Uterus (tissue), 4 donors: ENCODE measurements around the gene MADD. TPM values are rescaled to one million over a fixed set of nuclear protein-coding genes. Genes with fewer than 3 reads are reported as not detected.

Experiments used
- DNase-seq, 2 donors: peaks; one replicate each; pipeline ENCODE4 v3.0.0-alpha.2; 2019 to 2020
- H3K27ac ChIP-seq, 2 donors: fragments of 200-600 bp; sonication (generic); 1 replicate in 1 of 2; 2 replicates in 1 of 2; pipeline ENCODE4 v1.5.1; 2016 to 2018
- H3K27me3 ChIP-seq, 2 donors: fragments of 200-600 bp; sonication (generic); one replicate each; pipeline ENCODE4 v1.5.1; 2018 to 2019; ENCODE audit warnings: control low read depth in 1 of 2
- H3K36me3 ChIP-seq, 2 donors: fragments of 200-600 bp; sonication (generic); one replicate each; pipeline ENCODE4 v1.5.1; 2019; ENCODE audit warnings: control low read depth in 1 of 2
- H3K4me1 ChIP-seq, 2 donors: fragments of 200-600 bp; sonication (generic); one replicate each; pipeline ENCODE4 v1.5.1; 2018 to 2019; ENCODE audit warnings: control low read depth in 1 of 2
- H3K4me3 ChIP-seq, 2 donors: fragments of 200-600 bp; sonication (generic); 1 replicate in 1 of 2; 2 replicates in 1 of 2; pipeline ENCODE4 v1.5.1; 2018 to 2019; ENCODE audit warnings: mild to moderate bottlenecking in 1 of 2
- H3K9me3 ChIP-seq, 2 donors: fragments of 200-600 bp; sonication (generic); one replicate each; pipeline ENCODE4 v1.5.1; 2019; ENCODE audit warnings: control low read depth in 1 of 2
- POLR2A ChIP-seq, 2 donors: fragments of 450-650 bp; IDR thresholded peaks; one replicate each; pipeline ENCODE4 v1.6.1; 2016; ENCODE audit warnings: antibody characterized with exemption in 2 of 2, mild to moderate bottlenecking in 1 of 2, moderate library complexity in 1 of 2
- intact Hi-C: fragments of 100-400 bp; cut with DNase I; formaldehyde crosslinking; loops from one replicate; pipeline ENCODE4 v1.15.1; 2023; ENCODE audit warnings: low total_unique reads
- total RNA-seq, 4 donors: library from RNA; depleted of rRNA in 3 of 4; stranded (reverse); fragments of >200 nt in 3 of 4; gene quantifications; one replicate each; pipeline versions ENCODE4 v1.1.0 to v1.2.4, GENCODE V29; 2014 to 2023
- TF ChIP-seq, protein P1 (sequence below), 4 experiments: fragments of 200-600 bp in 2 of 4; fragments of 450-650 bp in 2 of 4; sonication (generic) in 2 of 4; IDR thresholded peaks; one replicate each; pipeline ENCODE4 v1.5.1; 2016 to 2019; ENCODE audit warnings: antibody characterized with exemption in 4 of 4, mild to moderate bottlenecking in 2 of 4, moderate library complexity in 1 of 4
- donor health status: DM: yes; HTN: yes; CAD: no.

The MADD gene
- total RNA-seq, 4 donors from 2014 or later = 26.8 to 234 (median 47.2) TPM

DNA sequence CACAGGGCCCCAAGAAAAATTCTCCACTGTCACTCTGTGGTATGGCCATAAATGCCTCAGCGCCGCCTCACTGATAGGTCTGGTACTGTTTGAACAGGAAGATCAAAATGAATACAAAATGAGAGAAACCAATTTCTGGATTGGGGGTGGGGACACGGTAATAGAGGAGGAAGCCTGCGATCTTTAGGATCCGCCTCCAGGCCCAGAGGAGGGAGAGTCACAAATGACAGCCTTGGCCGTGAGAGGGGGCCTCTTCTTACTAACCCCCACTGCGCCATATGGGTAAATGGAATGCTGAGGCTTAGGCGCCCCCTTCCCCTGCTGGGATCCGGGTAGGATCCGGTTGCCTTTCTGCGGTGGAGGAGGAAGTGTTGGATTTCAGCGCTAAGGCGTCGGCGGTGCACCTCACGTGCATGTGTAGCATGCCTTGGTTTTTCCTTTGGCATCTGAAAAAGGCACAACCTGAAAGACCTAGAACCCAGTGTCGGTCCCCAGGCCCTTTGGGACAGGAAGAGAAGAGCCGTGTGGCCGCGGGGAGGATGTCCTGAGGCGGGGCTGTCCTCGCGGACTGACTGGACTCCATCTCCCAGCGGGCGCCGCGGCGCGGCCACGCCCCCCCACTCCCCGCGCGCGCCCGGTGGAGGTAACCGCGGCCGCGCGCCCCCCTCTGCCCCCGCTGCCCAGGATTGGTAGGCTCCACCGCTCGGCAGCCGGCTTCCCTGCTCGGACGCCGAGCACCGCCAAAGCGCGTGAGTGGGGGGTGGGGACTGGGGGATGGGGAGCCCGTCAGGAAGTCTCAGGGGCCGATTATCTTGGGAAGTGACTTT, 718 bp upstream of the MADD start:
- TF ChIP-seq, protein P1, sequence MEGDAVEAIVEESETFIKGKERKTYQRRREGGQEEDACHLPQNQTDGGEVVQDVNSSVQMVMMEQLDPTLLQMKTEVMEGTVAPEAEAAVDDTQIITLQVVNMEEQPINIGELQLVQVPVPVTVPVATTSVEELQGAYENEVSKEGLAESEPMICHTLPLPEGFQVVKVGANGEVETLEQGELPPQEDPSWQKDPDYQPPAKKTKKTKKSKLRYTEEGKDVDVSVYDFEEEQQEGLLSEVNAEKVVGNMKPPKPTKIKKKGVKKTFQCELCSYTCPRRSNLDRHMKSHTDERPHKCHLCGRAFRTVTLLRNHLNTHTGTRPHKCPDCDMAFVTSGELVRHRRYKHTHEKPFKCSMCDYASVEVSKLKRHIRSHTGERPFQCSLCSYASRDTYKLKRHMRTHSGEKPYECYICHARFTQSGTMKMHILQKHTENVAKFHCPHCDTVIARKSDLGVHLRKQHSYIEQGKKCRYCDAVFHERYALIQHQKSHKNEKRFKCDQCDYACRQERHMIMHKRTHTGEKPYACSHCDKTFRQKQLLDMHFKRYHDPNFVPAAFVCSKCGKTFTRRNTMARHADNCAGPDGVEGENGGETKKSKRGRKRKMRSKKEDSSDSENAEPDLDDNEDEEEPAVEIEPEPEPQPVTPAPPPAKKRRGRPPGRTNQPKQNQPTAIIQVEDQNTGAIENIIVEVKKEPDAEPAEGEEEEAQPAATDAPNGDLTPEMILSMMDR (IDR thresholded peaks at IDR 0.05) = peak in 2 of 4 experiments; percentile 3 to 28
- no peak for TF ChIP-seq POLR2A (IDR thresholded peaks at IDR 0.05)
- H3K36me3 ChIP-seq = no peaks in the 10 kb centered on the region
- intact Hi-C loops = loop anchor here (5.0 to 10.0 kb wide), 2 partner anchors 94 to 382 kb away; partner anchors contain the start of gene ARFGAP2
- no peaks in the 10 kb centered on the region for H3K27me3 ChIP-seq
- peak overlapping the region; percentile 74 to 86 for H3K4me3 ChIP-seq
- peaks cover 0 to 4% of the 10 kb centered on the region in 2 donors for H3K4me1 ChIP-seq
- peak overlapping the region; percentile 95 to 97 for H3K27ac ChIP-seq
- peak; percentile 90 to 91 for DNase-seq
- H3K9me3 ChIP-seq = no peaks in the 10 kb centered on the region

DNA sequence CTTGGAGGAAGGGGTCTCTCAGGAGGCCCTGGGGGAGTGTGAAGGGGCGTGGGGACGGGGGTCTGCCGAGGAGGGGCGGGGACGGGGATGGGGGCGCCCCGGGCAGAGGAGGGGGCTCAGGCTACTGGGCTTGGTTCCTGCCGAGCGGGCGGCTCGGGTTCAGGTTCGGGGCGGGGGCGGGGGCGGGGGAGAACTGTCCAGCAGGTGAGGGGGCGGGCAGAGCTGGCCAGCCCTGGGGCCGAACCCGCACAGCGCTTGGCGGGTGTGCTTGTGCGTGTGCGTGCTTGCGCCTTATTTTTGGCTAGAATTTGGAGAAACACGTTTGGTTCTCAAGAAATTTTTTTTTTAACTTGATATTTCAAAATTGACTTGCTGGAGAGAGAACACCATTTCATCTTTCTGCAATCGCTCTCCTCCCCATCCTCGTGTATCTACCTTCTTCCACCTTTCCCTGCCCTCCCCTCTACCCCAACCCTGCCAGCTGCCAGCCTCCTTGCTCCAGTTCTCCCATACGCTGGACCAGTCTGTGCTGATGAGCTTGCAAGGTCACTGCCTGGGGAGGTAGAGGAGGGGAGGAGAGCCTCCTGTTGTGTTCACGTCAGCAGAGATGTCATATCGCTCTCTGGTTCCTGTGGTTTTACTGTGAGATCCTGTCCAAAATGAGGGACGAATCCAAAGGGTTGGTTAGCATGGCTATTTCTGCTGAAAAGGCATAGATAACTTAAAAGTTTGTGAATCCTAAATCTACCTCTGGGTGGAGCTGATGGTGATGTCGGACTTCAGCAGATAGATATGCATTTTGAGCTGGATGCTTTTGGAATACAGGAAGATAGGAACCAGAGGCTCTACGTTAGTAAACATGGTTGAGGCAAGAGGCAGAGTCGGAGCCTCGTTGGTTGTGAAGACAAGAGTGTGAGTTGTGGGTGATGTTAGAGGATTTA, 668 bp downstream of the MADD start:
- peak in 1 of 2 donors; percentile 41 for DNase-seq
- no peaks in the 10 kb centered on the region for H3K36me3 ChIP-seq
- H3K4me3 ChIP-seq = peak overlapping the region; percentile 74 to 86
- no peaks in the 10 kb centered on the region for H3K27me3 ChIP-seq
- intact Hi-C loops = no loop called here
- peak overlapping the region; percentile 95 to 97 for H3K27ac ChIP-seq
- no peaks in the 10 kb centered on the region for H3K9me3 ChIP-seq
- H3K4me1 ChIP-seq = peaks cover 0 to 4% of the 10 kb centered on the region in 2 donors
- TF ChIP-seq, protein P1 (IDR thresholded peaks at IDR 0.05) = no peak
- no peak for TF ChIP-seq POLR2A (IDR thresholded peaks at IDR 0.05)

DNA sequence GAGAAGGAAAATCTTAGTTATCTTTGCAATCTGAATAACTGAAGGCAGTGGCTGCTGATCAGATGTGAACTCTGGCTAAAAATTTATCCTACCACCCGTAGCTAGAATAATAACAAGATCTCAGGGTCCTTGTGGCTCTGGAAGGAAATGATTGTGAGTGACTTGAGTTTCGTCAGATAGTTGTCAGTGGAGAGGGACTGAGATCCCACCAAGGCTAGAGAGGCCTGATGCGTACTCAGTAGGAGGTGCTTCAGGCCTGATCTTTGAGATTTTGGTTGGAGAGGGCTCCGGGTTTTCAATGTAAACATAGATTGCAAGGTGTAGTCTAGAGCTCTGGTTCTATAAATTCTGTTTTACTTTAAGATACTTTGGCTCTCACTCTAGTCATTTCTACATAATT, 1.4 kb downstream of the MADD start:
- H3K9me3 ChIP-seq = no peaks in the 10 kb centered on the region
- TF ChIP-seq, protein P1 (IDR thresholded peaks at IDR 0.05) = no peak
- TF ChIP-seq POLR2A (IDR thresholded peaks at IDR 0.05) = no peak
- peaks cover 0 to 4% of the 10 kb centered on the region in 2 donors for H3K4me1 ChIP-seq

DNA sequence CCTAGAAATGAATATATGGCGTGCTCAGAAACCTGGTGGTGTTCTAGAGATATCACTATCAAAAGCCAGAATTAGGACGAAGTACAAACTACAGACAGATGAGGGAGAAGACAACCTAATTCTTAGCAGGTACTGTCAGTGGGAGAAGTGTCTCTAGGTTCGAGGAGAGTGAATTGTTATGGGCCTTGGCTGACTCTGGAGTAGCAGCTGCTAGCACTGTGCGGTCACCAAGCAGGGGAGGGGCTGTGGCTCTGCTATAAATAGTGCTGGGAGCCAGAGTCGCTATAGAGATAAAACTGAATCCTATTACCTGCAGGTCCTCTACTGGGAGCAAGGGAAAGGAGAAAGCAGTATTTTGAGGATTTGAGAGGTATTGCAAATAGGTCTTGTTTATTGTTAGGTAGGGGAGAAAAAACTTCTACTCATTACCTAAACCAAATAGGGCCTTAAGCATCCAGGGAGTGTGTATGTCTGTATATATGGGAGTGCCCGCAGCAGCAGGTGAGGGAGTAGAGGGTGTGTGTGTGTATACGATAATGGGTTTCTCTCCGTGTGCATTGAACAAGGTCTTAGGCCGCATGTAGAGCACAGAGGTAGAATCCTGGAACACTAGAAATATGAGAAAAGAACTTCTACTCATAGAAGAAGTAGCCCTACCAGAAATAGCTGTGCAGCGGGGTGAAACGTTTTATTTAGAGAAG, 2.2 kb downstream of the MADD start:
- Histone ChIP-seq H3K4me1 (peaks cover 0 to 4% of the 10 kb centered on the region in 2 donors), H3K4me3 (no peak overlapping the region), H3K27ac (peak overlapping the region in 1 of 2 donors; percentile 97), H3K36me3 (no peaks in the 10 kb centered on the region), H3K27me3 (no peaks in the 10 kb centered on the region), H3K9me3 (no peaks in the 10 kb centered on the region)
- no peak for DNase-seq
- intact Hi-C loops = no loop called here
- no peak for TF ChIP-seq POLR2A (IDR thresholded peaks at IDR 0.05)
- TF ChIP-seq, protein P1 (IDR thresholded peaks at IDR 0.05) = no peak

More for the DNA sequence above, 1.4 kb downstream of the MADD start:
- Histone ChIP-seq H3K27me3 (no peaks in the 10 kb centered on the region), H3K27ac (peak overlapping the region; percentile 95 to 97), H3K36me3 (no peaks in the 10 kb centered on the region), H3K4me3 (peak overlapping the region in 1 of 2 donors; percentile 74)
- no peak for DNase-seq
- intact Hi-C loops = no loop called here
